ENCODE results near the gene DUOXA1. TPM values are rescaled to one million over a fixed set of nuclear protein-coding genes. Genes with fewer than 3 reads are reported as not detected.

DUOXA1 gene
- polyA plus RNA-seq, 1 donor (not counting 4 experiments of a cell fraction or from before 2014, with no cell fraction given): 15.1 TPM

- Histone ChIP-seq H3K27me3 (ENCODE audit: control insufficient read depth, extremely low read depth, insufficient read depth, low read length) (peaks cover 10% of the 10 kb centered on the region), H3K9ac (ENCODE audit: control insufficient read depth, extremely low read depth, insufficient read depth, low read length) (no peak overlapping the region), H3K4me2 (ENCODE audit: control insufficient read depth, extremely low read depth, insufficient read depth, low read depth, low read length) (peak overlapping the region; percentile 57), H3K4me3 (ENCODE audit: control insufficient read depth in 2 of 3, extremely low read depth in 1 of 3, insufficient read depth in 2 of 3, low read depth in 1 of 3, low read length in 3 of 3) (no peak overlapping the region), H3K9me3 (ENCODE audit: control insufficient read depth, low read depth, low read length) (no peaks in the 10 kb centered on the region), H3K27ac (ENCODE audit: control insufficient read depth, insufficient read depth, low read length) (no peak overlapping the region), H3K4me1 (ENCODE audit: control insufficient read depth, extremely low read depth, insufficient read depth, low read length) (peaks cover 11% of the 10 kb centered on the region), H2AFZ (ENCODE audit: control insufficient read depth, low read length) (no peak overlapping the region), H4K20me1 (ENCODE audit: control insufficient read depth, extremely low read depth, insufficient read depth, low read length) (peaks cover 3% of the 10 kb centered on the region), H3K36me3 (ENCODE audit: control insufficient read depth in 2 of 2, extremely low read depth in 1 of 2, insufficient read depth in 2 of 2, low read length in 2 of 2) (peaks cover 0 to 3% of the 10 kb centered on the region in 2 experiments), H3K79me2 (ENCODE audit: control insufficient read depth, insufficient read depth, low read length) (no peaks in the 10 kb centered on the region), H3K9me1 (ENCODE audit: control insufficient read depth, extremely low read depth, insufficient read depth, low read length) (no peaks in the 10 kb centered on the region)
- DNase-seq (ENCODE audit: low read depth, low spot score) (no peak), FAIRE-seq (peak; percentile 90)
- no peak for TF ChIP-seq EZH2 (IDR thresholded peaks at IDR 0.05; ENCODE audit: low read length)
- TF ChIP-seq CTCF (optimal IDR thresholded peaks at IDR 0.05 in 1 of 3, IDR thresholded peaks at IDR 0.05 in 1 of 3, conservative IDR thresholded peaks at IDR 0.05 in 1 of 3; ENCODE audit: extremely low read depth in 1 of 3, insufficient read depth in 2 of 3, low read length in 3 of 3): no peak
- dilution Hi-C loops (cut with MboI; ENCODE audit: extremely low pct_ligation_motif_present, low sequenced_read_pairs): no loop called here
These were observed 7.8 kb downstream of the DUOXA1 start for GRCh38 chr15:45121706-45122417.

- H3K4me1 ChIP-seq (ENCODE audit: control insufficient read depth, extremely low read depth, insufficient read depth, low read length): peaks cover 14% of the 10 kb centered on the region
- H3K9me3 ChIP-seq (ENCODE audit: control insufficient read depth, low read depth, low read length): no peaks in the 10 kb centered on the region
- dilution Hi-C loops (cut with MboI; ENCODE audit: extremely low pct_ligation_motif_present, low sequenced_read_pairs): no loop called here
- H3K27me3 ChIP-seq (ENCODE audit: control insufficient read depth, extremely low read depth, insufficient read depth, low read length): peaks cover 19% of the 10 kb centered on the region
- H3K27ac ChIP-seq (ENCODE audit: control insufficient read depth, insufficient read depth, low read length): no peak overlapping the region
- H3K36me3 ChIP-seq (ENCODE audit: control insufficient read depth in 2 of 2, extremely low read depth in 1 of 2, insufficient read depth in 2 of 2, low read length in 2 of 2): peaks cover 0 to 3% of the 10 kb centered on the region in 2 experiments
- no peak overlapping the region for H2AFZ ChIP-seq (ENCODE audit: control insufficient read depth, low read length)
- TF ChIP-seq EZH2 (IDR thresholded peaks at IDR 0.05; ENCODE audit: low read length): no peak
- no peak for TF ChIP-seq CTCF (optimal IDR thresholded peaks at IDR 0.05 in 1 of 3, IDR thresholded peaks at IDR 0.05 in 1 of 3, conservative IDR thresholded peaks at IDR 0.05 in 1 of 3; ENCODE audit: extremely low read depth in 1 of 3, insufficient read depth in 2 of 3, low read length in 3 of 3)
- H3K9me1 ChIP-seq (ENCODE audit: control insufficient read depth, extremely low read depth, insufficient read depth, low read length): no peaks in the 10 kb centered on the region
- H4K20me1 ChIP-seq (ENCODE audit: control insufficient read depth, extremely low read depth, insufficient read depth, low read length): peaks cover 3% of the 10 kb centered on the region
- FAIRE-seq (no peak), DNase-seq (ENCODE audit: low read depth, low spot score) (no peak)
- H3K4me2 ChIP-seq (ENCODE audit: control insufficient read depth, extremely low read depth, insufficient read depth, low read depth, low read length): no peak overlapping the region
- no peak overlapping the region for H3K9ac ChIP-seq (ENCODE audit: control insufficient read depth, extremely low read depth, insufficient read depth, low read length)
- H3K4me3 ChIP-seq (ENCODE audit: control insufficient read depth in 2 of 3, extremely low read depth in 1 of 3, insufficient read depth in 2 of 3, low read depth in 1 of 3, low read length in 3 of 3): no peak overlapping the region
- no peaks in the 10 kb centered on the region for H3K79me2 ChIP-seq (ENCODE audit: control insufficient read depth, insufficient read depth, low read length)
These were observed 8.7 kb downstream of the DUOXA1 start for GRCh38 chr15:45121020-45121419.

Data from keratinocyte (primary cell).